OCI-LY7 (cell line): ENCODE data around the gene EIF3K. TPM values are rescaled to one million over a fixed set of nuclear protein-coding genes. Genes with fewer than 3 reads are reported as not detected.

Experiments used
- BruUV-seq: library from RNA; stranded (reverse); fragments of 400-500 nt; replicated peaks from 2 replicates; lab custom pipeline; 2021; lab: Mats Ljungman, UMichigan
- CTCF ChIA-PET: fragments of 300-600 bp; sonication (Branson Sonifier 250); formaldehyde crosslinking; loops from one replicate; lab custom pipeline; 2022; ENCODE audit warnings: antibody characterized with exemption; ENCODE audit not compliant: unreplicated experiment; lab: Charles Lee
- POLR2A ChIA-PET: fragments of 300-600 bp; sonication (Branson Sonifier 250); formaldehyde crosslinking; loops from one replicate; lab custom pipeline; 2022; ENCODE audit warnings: antibody characterized with exemption; lab: Charles Lee
- DNase-seq: peaks from one replicate; pipeline ENCODE4 v3.0.0-alpha.2; 2015; ENCODE audit warnings: low spot score
- H2AFZ ChIP-seq: fragments of 200-600 bp; sonication (generic), shearing (Covaris generic); 2 replicates; pipeline ENCODE4 v1.6.1; 2014; ENCODE audit warnings: mild to moderate bottlenecking, antibody characterized with exemption, low read length, moderate library complexity
- H3K27ac ChIP-seq: fragments of 200-600 bp; sonication (generic); 2 replicates; pipeline ENCODE4 v1.5.1; 2014; ENCODE audit warnings: mixed run types, low read depth, mild to moderate bottlenecking, moderate library complexity, low read length, inconsistent platforms; ENCODE audit not compliant: poor library complexity, severe bottlenecking
- H3K36me3 ChIP-seq: fragments of 200-600 bp; sonication (generic); 2 replicates; pipeline ENCODE4 v1.6.1; 2014; ENCODE audit warnings: mild to moderate bottlenecking, antibody characterized with exemption, low read length, moderate library complexity, mixed read lengths; ENCODE audit not compliant: insufficient read depth
- H3K4me1 ChIP-seq: fragments of 200-600 bp; sonication (generic); 2 replicates; pipeline ENCODE4 v1.5.1; 2014; ENCODE audit warnings: mild to moderate bottlenecking, low read length; ENCODE audit not compliant: insufficient read depth, poor library complexity, severe bottlenecking
- H3K4me2 ChIP-seq: fragments of 200-600 bp; sonication (generic); 2 replicates; pipeline ENCODE4 v1.6.1; 2014; ENCODE audit warnings: mild to moderate bottlenecking, low read length
- H3K4me3 ChIP-seq: fragments of 200-600 bp; sonication (generic); 2 replicates; pipeline ENCODE4 v1.5.1; 2014; ENCODE audit warnings: mild to moderate bottlenecking, low read depth, low read length; ENCODE audit not compliant: poor library complexity, severe bottlenecking
- H3K79me2 ChIP-seq: fragments of 200-600 bp; sonication (generic); 2 replicates; pipeline ENCODE4 v1.6.1; 2016; ENCODE audit warnings: low read depth, mild to moderate bottlenecking, low read length, moderate library complexity, mixed read lengths; ENCODE audit not compliant: insufficient read depth
- H3K9me2 ChIP-seq: fragments of 200-600 bp; sonication (generic); 2 replicates; pipeline ENCODE4 v1.6.1; 2016; ENCODE audit warnings: mild to moderate bottlenecking, low read length, mixed read lengths; ENCODE audit not compliant: insufficient read depth
- H3K9me3 ChIP-seq: fragments of 200-600 bp; sonication (generic); 2 replicates; pipeline ENCODE4 v1.6.1; 2014; ENCODE audit warnings: mild to moderate bottlenecking, mixed run types, low read length, mixed read lengths
- H4K20me1 ChIP-seq: fragments of 200-600 bp; sonication (generic); 2 replicates; pipeline ENCODE4 v1.6.1; 2014; ENCODE audit warnings: mild to moderate bottlenecking, antibody characterized with exemption, low read length, moderate library complexity, mixed read lengths; ENCODE audit not compliant: insufficient read depth
- EZH2phosphoT487 ChIP-seq: fragments of 200-600 bp; sonication (generic); IDR thresholded peaks from 2 replicates; pipeline ENCODE4 v1.6.1; 2018; ENCODE audit warnings: low read depth, borderline replicate concordance, mild to moderate bottlenecking, mixed run types, antibody characterized with exemption, low read length, moderate library complexity, mixed read lengths
- intact Hi-C: fragments of 100-400 bp; cut with micrococcal nuclease; formaldehyde crosslinking; loops from one replicate; pipeline ENCODE4 v1.10.0; 2022; ENCODE audit not compliant: unreplicated experiment
- total RNA-seq, 2 experiments: library from RNA; depleted of rRNA in 1 of 2; stranded (reverse); fragments of >200 nt in 1 of 2; shearing (Covaris generic) in 1 of 2; gene quantifications; 2 replicates each; pipeline ENCODE4 v1.2.3, GENCODE V29; 2014 to 2022
- TF ChIP-seq, protein P1 (sequence below): fragments of 200-600 bp; sonication (generic); conservative IDR thresholded peaks from 2 replicates; pipeline ENCODE4 v1.5.1; 2014; ENCODE audit warnings: mild to moderate bottlenecking, antibody characterized with exemption, low read length, moderate library complexity, mixed read lengths

The EIF3K gene
- total RNA-seq, 2 experiments from 2014 or later: 321 to 364 TPM

DNA sequence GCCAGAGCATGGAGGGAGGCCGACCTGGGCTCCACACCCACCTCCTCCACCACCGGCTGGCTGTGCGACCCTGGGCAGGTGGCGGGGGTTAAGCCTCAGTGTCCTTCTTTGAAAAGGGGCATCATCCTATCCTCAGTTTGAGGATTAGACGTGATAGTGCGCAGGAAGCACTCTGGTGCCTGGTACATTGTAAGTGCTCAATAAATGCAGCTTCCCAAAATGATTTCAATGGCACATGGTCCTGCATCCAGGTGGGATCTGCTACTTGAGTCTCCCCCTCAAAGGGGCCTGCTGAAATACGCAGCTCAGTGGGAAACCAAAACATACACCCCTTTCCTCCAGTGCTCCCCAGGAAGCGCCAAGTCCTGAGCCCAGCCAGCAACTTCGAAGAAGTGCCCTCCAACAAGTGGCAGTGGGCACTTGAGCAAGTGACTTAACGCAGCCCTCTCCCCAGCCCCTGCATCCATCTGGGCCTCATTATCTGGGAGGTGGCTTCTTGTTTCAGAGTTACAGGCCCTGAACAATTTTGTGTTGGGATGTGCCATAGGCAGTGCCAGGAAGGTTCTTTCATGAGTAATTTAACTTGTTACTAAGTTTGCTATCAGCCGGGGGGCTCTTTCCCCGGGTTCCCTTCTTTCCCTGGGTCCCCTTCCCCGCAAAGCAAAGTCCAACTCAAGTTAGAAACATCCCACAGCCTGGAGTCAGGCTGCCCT lies 46.4 kb downstream of the EIF3K start:
- DNase-seq: no peak
- no peak overlapping the region for H3K4me3 ChIP-seq
- H3K27ac ChIP-seq: no peak overlapping the region
- BruUV-seq: no TSS peak
- POLR2A ChIA-PET: interaction anchor here (0.6 kb wide), 1 partner anchor 17 kb away, joined by 3 read pairs; the partner anchor contains the start of gene ACTN4
- no peaks in the 10 kb centered on the region for H3K9me3 ChIP-seq
- H3K36me3 ChIP-seq: peaks cover 7% of the 10 kb centered on the region; the same call in 1 of the 2 replicates
- H3K4me2 ChIP-seq: no peak overlapping the region
- H3K79me2 ChIP-seq: peaks cover 47% of the 10 kb centered on the region; the same call in 1 of the 2 replicates
- peaks cover 6% of the 10 kb centered on the region; the same call in 1 of the 2 replicates for H4K20me1 ChIP-seq
- no peaks in the 10 kb centered on the region for H3K9me2 ChIP-seq
- TF ChIP-seq, protein P1, sequence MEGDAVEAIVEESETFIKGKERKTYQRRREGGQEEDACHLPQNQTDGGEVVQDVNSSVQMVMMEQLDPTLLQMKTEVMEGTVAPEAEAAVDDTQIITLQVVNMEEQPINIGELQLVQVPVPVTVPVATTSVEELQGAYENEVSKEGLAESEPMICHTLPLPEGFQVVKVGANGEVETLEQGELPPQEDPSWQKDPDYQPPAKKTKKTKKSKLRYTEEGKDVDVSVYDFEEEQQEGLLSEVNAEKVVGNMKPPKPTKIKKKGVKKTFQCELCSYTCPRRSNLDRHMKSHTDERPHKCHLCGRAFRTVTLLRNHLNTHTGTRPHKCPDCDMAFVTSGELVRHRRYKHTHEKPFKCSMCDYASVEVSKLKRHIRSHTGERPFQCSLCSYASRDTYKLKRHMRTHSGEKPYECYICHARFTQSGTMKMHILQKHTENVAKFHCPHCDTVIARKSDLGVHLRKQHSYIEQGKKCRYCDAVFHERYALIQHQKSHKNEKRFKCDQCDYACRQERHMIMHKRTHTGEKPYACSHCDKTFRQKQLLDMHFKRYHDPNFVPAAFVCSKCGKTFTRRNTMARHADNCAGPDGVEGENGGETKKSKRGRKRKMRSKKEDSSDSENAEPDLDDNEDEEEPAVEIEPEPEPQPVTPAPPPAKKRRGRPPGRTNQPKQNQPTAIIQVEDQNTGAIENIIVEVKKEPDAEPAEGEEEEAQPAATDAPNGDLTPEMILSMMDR: no peak
- no peak for TF ChIP-seq EZH2phosphoT487
- peaks cover 46% of the 10 kb centered on the region for H3K4me1 ChIP-seq
- no peak overlapping the region for H2AFZ ChIP-seq
- intact Hi-C loops: no loop called here
- CTCF ChIA-PET: interaction anchor here (0.6 kb wide), 1 partner anchor 48 kb away, joined by 3 read pairs; no protein-coding TSS in a partner anchor

DNA sequence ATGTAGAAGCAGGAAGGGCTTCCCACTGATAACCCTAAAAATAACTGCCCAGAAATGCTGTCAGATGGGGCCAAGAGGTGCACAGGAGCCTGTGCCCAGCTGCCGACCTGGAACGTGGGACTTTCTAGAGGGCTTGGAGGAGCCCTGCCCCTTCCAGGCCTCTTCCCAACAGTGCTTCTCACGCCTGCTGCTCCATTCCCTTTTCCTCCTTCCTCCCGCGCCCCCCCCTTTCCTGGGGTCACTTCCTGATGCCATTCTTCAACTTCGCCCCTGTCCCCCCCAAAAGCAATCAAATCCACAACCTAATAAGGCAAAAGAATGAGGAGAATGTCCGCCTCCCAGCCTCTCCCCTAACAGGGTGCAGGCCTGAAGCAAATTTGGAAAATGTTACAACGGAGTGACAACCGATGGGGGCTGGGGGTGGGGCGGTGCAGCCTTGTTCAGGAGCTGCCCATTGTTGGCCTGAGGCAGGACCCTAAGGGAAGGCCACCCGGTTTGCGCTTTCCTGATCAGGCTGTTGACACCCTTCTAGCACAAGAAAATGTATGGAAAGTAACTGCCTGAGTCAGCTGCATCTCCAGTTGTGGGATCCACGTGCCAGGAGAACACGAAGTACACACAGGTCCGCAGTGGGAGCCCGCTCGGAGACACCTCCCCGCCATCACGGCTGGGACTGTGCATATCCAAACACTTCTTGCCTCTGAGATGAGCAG lies 47.1 kb downstream of the EIF3K start:
- peaks cover 46% of the 10 kb centered on the region for H3K4me1 ChIP-seq
- no TSS peak for BruUV-seq
- TF ChIP-seq EZH2phosphoT487: no peak
- TF ChIP-seq, protein P1: no peak
- no peak overlapping the region for H3K27ac ChIP-seq
- no peak overlapping the region for H3K4me3 ChIP-seq
- H3K9me2 ChIP-seq: no peaks in the 10 kb centered on the region
- CTCF ChIA-PET: no interaction called here
- DNase-seq: no peak
- H4K20me1 ChIP-seq: peaks cover 6% of the 10 kb centered on the region; the same call in 1 of the 2 replicates
- H3K79me2 ChIP-seq: peaks cover 45% of the 10 kb centered on the region; the same call in 1 of the 2 replicates
- no peak overlapping the region for H2AFZ ChIP-seq
- intact Hi-C loops: no loop called here
- peak overlapping the region; percentile 66; the same call in 1 of the 2 replicates for H3K4me2 ChIP-seq
- POLR2A ChIA-PET: no interaction called here
- H3K36me3 ChIP-seq: peaks cover 7% of the 10 kb centered on the region; the same call in 1 of the 2 replicates
- H3K9me3 ChIP-seq: no peaks in the 10 kb centered on the region
